HepG2 (cell line): ENCODE results near the gene CDC25C. TPM values are rescaled to one million over a fixed set of nuclear protein-coding genes. Genes with fewer than 3 reads are reported as not detected.

Experiments
- FOXK2 ChIP-seq: fragments of 450-650 bp; IDR thresholded peaks from 2 replicates; pipeline ENCODE4 v1.6.1; 2016
- MXI1 ChIP-seq: IDR thresholded peaks from 3 replicates; pipeline ENCODE4 v1.6.1; 2012; ENCODE audit warnings: low read depth, low read length, inconsistent platforms, borderline replicate concordance
- NKX3-1 ChIP-seq: sonication (generic); formaldehyde crosslinking; IDR thresholded peaks from 2 replicates; pipeline ENCODE4 v1.5.0; 2020; ENCODE audit warnings: missing genetic modification reagents
- RARG ChIP-seq: sonication (generic); formaldehyde crosslinking; IDR thresholded peaks from 2 replicates; pipeline ENCODE4 v1.4.0; 2020; ENCODE audit warnings: low read depth, mild to moderate bottlenecking, missing genetic modification reagents
- SPEN ChIP-seq: sonication (generic); formaldehyde crosslinking; IDR thresholded peaks from 2 replicates; pipeline ENCODE4 v1.5.1; 2020; ENCODE audit warnings: low read depth, mild to moderate bottlenecking, missing genetic modification reagents
- ZNF234 ChIP-seq: sonication (generic); formaldehyde crosslinking; conservative IDR thresholded peaks from 2 replicates; pipeline ENCODE4 v1.5.1; 2020; ENCODE audit warnings: mild to moderate bottlenecking, missing genetic modification reagents
- ZNF547 ChIP-seq: sonication (generic); formaldehyde crosslinking; IDR thresholded peaks from 2 replicates; pipeline ENCODE4 v1.5.1; 2020; ENCODE audit warnings: mild to moderate bottlenecking, missing genetic modification reagents
- ZNF766 ChIP-seq: sonication (generic); formaldehyde crosslinking; IDR thresholded peaks from 2 replicates; pipeline ENCODE4 v1.5.0; 2020; ENCODE audit warnings: missing genetic modification reagents, borderline replicate concordance
- ZNF792 ChIP-seq: IDR thresholded peaks from 2 replicates; pipeline ENCODE4 v1.6.1; 2016
- ZSCAN22 ChIP-seq: sonication (generic); formaldehyde crosslinking; IDR thresholded peaks from 2 replicates; pipeline ENCODE4 v1.4.0; 2020; ENCODE audit warnings: mild to moderate bottlenecking, missing genetic modification reagents
- ZSCAN31 ChIP-seq: sonication (generic); formaldehyde crosslinking; IDR thresholded peaks from 2 replicates; pipeline ENCODE4 v1.5.0; 2020; ENCODE audit warnings: low read depth, mild to moderate bottlenecking, missing genetic modification reagents
- polyA plus RNA-seq, 8 experiments: library from polyadenylated mRNA; depleted of rRNA in 3 of 8; stranded (reverse) in 7 of 8; unstranded in 1 of 8; fragments of >200 nt; fragmentation: Illumina TruSeq in 4 of 8; extraction: Trizol in 4 of 8; gene quantifications; 2 replicates each; pipeline versions ENCODE4 v1.2.1 to v1.2.3, GENCODE V29; 2011 to 2016; ENCODE audit warnings: low read depth in 4 of 8, missing spikeins in 1 of 8, mixed read lengths in 1 of 8; ENCODE audit not compliant: insufficient read depth in 1 of 8
- total RNA-seq, 5 experiments: library from RNA; depleted of rRNA; stranded (reverse); fragments of >200 nt; fragmentation: Illumina TruSeq; extraction: Trizol; gene quantifications; 2 replicates each; pipeline ENCODE4 v1.2.3, GENCODE V29; 2016; ENCODE audit warnings: low read depth in 1 of 5
- TF ChIP-seq, protein P1 (sequence below): IDR thresholded peaks from 2 replicates; pipeline ENCODE4 v1.6.1; 2016; ENCODE audit warnings: mild to moderate bottlenecking, missing biosample characterization, missing genetic modification reagents
- TF ChIP-seq, protein P2 (sequence below), 2 experiments: fragments of 450-650 bp in 1 of 2; sonication (generic) in 1 of 2; formaldehyde crosslinking in 1 of 2; IDR thresholded peaks; 2 replicates each; pipeline versions ENCODE4 v1.6.1 to v1.8.0; 2016 to 2022; ENCODE audit warnings: antibody characterized with exemption in 1 of 2, mild to moderate bottlenecking in 1 of 2, missing genetic modification reagents in 1 of 2
- TF ChIP-seq, protein P3 (sequence below): sonication (generic); formaldehyde crosslinking; IDR thresholded peaks from 2 replicates; pipeline ENCODE4 v1.8.0; 2022; ENCODE audit warnings: mild to moderate bottlenecking, missing genetic modification reagents, borderline replicate concordance
- TF ChIP-seq, protein P4 (sequence below): sonication (generic); formaldehyde crosslinking; IDR thresholded peaks from 2 replicates; pipeline ENCODE4 v1.8.1; 2023; ENCODE audit warnings: mild to moderate bottlenecking, missing genetic modification reagents

Gene CDC25C
- total and polyA plus RNA-seq, 2 of the 13 experiments (the other 11 are each of a cell fraction or from before 2014, with no cell fraction given) = 17.7 to 27.6 TPM

DNA sequence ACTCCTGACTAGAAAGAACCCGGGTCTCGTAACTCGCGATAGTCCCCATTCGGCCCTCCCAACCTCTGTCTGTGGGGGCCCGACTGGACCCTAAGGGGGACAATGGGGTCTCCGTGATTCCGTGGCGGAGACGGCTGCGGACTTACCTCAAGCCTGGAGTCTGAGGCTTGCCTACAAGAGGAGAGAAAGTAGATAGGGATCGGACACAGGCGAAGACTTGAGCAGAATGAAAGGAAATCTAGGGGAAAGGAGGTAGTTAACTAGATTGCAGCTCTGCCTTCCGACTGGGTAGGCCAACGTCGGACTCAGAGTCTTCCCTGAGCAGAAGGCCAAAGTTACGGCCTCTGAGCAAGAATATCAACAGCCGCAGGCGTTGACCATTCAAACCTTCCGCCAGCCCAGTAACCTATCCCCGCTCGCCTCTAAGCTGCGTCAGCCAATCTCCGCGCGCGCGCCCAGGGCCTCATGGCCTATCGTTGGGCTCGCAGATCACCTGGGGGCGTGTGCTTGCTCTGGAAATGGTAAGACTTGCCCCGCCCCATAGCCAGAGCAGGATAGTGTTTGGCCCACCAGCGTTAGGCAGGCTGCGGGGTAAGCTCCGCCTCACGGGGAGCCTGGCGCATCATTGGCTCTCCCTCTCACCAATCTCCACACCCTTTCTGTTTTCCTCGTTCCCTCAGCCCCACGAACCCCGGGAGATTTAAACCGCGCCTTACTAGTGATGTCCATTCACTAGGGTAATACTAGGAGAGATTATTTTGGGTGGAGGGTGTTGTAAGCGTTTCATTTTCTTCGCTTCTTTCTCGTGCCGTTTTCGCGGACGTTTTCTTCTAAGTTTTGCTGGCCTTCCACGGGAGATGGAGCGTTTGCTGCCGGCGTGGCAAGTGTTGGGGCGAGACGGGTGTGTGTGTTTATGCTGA, at the start of gene CDC25C (continued):
- no peak for TF ChIP-seq RARG (CRISPR knock-in tag)
- TF ChIP-seq, protein P1, sequence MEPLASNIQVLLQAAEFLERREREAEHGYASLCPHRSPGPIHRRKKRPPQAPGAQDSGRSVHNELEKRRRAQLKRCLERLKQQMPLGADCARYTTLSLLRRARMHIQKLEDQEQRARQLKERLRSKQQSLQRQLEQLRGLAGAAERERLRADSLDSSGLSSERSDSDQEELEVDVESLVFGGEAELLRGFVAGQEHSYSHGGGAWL (CRISPR knock-in tag) = no peak
- TF ChIP-seq, protein P2, sequence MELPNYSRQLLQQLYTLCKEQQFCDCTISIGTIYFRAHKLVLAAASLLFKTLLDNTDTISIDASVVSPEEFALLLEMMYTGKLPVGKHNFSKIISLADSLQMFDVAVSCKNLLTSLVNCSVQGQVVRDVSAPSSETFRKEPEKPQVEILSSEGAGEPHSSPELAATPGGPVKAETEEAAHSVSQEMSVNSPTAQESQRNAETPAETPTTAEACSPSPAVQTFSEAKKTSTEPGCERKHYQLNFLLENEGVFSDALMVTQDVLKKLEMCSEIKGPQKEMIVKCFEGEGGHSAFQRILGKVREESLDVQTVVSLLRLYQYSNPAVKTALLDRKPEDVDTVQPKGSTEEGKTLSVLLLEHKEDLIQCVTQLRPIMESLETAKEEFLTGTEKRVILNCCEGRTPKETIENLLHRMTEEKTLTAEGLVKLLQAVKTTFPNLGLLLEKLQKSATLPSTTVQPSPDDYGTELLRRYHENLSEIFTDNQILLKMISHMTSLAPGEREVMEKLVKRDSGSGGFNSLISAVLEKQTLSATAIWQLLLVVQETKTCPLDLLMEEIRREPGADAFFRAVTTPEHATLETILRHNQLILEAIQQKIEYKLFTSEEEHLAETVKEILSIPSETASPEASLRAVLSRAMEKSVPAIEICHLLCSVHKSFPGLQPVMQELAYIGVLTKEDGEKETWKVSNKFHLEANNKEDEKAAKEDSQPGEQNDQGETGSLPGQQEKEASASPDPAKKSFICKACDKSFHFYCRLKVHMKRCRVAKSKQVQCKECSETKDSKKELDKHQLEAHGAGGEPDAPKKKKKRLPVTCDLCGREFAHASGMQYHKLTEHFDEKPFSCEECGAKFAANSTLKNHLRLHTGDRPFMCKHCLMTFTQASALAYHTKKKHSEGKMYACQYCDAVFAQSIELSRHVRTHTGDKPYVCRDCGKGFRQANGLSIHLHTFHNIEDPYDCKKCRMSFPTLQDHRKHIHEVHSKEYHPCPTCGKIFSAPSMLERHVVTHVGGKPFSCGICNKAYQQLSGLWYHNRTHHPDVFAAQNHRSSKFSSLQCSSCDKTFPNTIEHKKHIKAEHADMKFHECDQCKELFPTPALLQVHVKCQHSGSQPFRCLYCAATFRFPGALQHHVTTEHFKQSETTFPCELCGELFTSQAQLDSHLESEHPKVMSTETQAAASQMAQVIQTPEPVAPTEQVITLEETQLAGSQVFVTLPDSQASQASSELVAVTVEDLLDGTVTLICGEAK (IDR thresholded peaks at IDR 0.05) = no peak
- TF ChIP-seq, protein P2 (CRISPR knock-in tag; IDR thresholded peaks at IDR 0.05) = 0 out of 2 replicates have a peak, but pooled peaks have one; percentile 22
- no peak for TF ChIP-seq ZSCAN22 (CRISPR knock-in tag)
- no peak for TF ChIP-seq ZNF234
- TF ChIP-seq ZNF547 (CRISPR knock-in tag) = peak; percentile 35; the same call in 1 of the 2 replicates
- TF ChIP-seq, protein P3, sequence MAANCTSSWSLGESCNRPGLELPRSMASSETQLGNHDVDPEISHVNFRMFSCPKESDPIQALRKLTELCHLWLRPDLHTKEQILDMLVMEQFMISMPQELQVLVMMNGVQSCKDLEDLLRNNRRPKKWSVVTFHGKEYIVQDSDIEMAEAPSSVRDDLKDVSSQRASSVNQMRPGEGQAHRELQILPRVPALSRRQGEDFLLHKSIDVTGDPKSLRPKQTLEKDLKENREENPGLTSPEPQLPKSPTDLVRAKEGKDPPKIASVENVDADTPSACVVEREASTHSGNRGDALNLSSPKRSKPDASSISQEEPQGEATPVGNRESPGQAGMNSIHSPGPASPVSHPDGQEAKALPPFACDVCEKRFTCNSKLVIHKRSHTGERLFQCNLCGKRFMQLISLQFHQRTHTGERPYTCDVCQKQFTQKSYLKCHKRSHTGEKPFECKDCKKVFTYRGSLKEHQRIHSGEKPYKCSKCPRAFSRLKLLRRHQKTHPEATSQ (CRISPR knock-in tag) = no peak
- TF ChIP-seq ZNF792 (CRISPR knock-in tag) = no peak
- TF ChIP-seq ZNF766 (CRISPR knock-in tag) = 0 out of 2 replicates have a peak, but pooled peaks have one; percentile 25
- 0 out of 2 replicates have a peak, but pooled peaks have one; percentile 26 for TF ChIP-seq ZSCAN31 (CRISPR knock-in tag)
- TF ChIP-seq, protein P4, sequence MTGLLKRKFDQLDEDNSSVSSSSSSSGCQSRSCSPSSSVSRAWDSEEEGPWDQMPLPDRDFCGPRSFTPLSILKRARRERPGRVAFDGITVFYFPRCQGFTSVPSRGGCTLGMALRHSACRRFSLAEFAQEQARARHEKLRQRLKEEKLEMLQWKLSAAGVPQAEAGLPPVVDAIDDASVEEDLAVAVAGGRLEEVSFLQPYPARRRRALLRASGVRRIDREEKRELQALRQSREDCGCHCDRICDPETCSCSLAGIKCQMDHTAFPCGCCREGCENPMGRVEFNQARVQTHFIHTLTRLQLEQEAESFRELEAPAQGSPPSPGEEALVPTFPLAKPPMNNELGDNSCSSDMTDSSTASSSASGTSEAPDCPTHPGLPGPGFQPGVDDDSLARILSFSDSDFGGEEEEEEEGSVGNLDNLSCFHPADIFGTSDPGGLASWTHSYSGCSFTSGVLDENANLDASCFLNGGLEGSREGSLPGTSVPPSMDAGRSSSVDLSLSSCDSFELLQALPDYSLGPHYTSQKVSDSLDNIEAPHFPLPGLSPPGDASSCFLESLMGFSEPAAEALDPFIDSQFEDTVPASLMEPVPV (CRISPR knock-in tag) = no peak
- peak; percentile 38; the same call in 1 of the 2 replicates for TF ChIP-seq SPEN (CRISPR knock-in tag)
- peak; percentile 90; the same call in 2 of the 3 replicates for TF ChIP-seq MXI1
- TF ChIP-seq NKX3-1 (CRISPR knock-in tag) = peak; percentile 45; the same call in 1 of the 2 replicates
- peak; percentile 94 for TF ChIP-seq FOXK2
